ENCODE data around the gene EIF3J.
"Not testable (repeated sequence)": the region's sequence is repeated elsewhere in the genome, so short reads cannot be mapped to it uniquely, and the experiment has no call there.

The EIF3J gene, protein sequence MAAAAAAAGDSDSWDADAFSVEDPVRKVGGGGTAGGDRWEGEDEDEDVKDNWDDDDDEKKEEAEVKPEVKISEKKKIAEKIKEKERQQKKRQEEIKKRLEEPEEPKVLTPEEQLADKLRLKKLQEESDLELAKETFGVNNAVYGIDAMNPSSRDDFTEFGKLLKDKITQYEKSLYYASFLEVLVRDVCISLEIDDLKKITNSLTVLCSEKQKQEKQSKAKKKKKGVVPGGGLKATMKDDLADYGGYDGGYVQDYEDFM

GRCh38 chr15:44536962-44537734 is at the start of gene EIF3J:
EIF3J (plus strand) TSS chr15:44537147; CDS start chr15:44537195, 48 bp downstream.
- DNase-seq: peak; percentile 97

DNA sequence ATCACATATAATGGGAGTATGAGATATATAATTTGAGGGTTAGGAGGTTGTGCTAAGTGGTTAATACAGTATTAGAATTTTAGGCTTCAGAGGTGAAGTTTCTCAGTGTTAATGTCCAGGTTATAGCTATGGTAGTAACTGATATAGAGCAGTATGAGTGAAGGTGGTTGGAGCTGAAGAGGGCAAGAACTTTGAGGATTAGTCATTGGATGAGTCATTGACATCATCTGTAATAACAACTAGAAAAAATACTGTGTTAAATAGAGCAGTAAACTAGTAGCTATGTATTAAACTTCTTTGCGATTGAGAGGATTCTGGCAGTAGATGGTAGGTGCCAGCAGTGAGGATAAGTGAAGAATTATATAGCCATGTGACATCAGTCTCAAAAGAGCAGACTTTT is 47.5 kb upstream of the EIF3J start:
- no peak for DNase-seq

DNA sequence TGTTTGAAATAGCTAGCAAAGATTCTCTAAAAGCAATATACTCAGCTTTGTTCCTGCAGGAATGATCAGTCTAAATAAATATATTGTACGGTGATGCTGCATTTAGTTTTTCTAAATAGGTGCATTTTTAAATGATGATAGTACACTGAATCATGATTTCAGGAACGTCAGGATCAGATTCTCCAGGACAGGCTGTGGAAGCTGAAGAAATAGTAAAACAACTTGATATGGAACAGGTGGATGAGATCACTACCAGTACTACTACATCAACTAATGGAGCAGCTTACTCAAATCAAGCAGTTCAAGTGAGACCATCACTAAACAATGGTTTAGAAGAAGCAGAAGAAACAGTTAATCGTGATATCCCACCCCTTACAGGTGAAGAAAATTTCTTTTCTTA is 46.3 kb upstream of the EIF3J start:
- no peak for DNase-seq

DNA sequence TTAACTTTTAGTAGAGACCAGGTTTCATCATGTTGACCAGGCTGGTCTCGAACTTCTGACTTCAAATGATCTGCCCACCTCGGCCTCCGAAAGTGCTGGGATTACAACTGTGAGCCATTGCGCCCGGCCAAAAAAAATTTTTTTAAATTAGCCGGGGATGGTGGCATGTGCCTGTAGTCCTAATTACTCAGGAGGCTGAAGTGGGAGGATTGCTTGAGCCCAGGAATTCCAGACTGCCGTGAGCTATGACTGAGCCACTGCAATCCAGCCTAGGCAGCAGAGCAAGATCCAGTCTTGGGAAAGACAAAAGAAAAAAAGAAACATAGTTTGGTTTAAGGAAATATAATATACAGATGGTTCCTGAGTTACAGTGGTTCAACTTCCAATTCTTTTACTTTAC is 44.9 kb upstream of the EIF3J start:
- DNase-seq: no peak

GRCh38 chr15:44492672-44493071 is 44.3 kb upstream of the EIF3J start:
- no peak for DNase-seq

DNA sequence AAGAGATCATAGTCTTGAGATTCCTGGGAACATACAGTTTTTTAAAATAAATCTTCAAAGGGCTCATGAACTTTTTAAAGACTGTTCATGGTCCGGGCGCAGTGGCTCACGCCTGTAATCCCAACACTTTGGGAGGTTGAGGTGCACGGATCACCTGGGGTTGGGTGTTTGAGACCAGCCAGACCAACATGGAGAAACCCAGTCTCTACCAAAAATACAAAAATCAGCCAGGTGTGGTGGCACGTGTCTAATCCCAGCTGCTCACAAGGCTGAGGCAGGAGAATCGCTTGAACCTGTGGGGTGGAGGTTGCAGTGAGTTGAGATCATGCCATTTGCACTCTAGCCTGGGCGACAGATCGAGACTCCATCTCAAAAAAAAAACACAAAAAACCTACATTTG is 41.4 kb upstream of the EIF3J start:
- no peak for DNase-seq

- no peak for DNase-seq
Observed at GRCh38 chr15:44500555-44500954, 36.4 kb upstream of the EIF3J start.

- peak; percentile 37 for DNase-seq
Observed at GRCh38 chr15:44501768-44502366, 35.1 kb upstream of the EIF3J start.

DNA sequence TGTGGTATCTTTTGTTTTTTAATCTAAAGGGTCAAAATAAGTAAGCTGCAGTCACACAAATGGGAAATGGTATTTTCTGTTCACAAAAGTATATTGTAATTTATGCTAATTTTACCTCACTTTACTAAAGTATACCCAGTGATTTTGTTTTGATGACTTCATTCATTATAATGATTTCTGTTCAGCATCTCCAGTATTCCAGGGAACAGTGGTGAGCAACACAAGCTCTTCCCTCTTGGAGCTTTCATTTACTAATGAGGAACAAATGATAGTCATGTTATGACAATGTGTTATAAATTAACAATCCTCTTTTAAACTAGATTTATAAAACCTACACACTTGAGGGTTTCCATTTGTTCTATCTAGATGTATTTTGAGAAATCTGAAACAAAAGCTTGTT is 20.5 kb upstream of the EIF3J start:
- no peak for DNase-seq

- no peak for DNase-seq
Observed at GRCh38 chr15:44519537-44519936, 17.4 kb upstream of the EIF3J start.

DNA sequence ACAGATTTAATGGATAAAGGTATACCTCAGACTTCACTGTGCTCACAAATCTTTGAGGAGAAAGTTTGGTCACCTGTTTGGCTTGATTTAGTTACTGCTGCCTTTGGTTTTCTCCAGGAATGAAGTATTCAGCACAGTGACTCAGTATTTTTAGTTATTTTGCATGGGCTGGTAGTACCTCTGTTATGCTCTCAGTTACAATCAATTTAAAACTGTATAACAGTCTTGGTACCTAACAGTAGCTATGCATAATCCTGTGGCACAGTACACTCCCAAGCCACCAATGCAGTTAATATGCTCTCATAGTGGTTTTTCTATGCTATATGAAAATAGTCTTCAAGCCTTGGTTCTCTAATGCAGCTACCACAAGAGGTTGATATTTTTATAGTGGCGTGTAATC is 11.9 kb upstream of the EIF3J start:
- DNase-seq: no peak

GRCh38 chr15:44527241-44527640 is 9.7 kb upstream of the EIF3J start:
- DNase-seq: no peak

DNA sequence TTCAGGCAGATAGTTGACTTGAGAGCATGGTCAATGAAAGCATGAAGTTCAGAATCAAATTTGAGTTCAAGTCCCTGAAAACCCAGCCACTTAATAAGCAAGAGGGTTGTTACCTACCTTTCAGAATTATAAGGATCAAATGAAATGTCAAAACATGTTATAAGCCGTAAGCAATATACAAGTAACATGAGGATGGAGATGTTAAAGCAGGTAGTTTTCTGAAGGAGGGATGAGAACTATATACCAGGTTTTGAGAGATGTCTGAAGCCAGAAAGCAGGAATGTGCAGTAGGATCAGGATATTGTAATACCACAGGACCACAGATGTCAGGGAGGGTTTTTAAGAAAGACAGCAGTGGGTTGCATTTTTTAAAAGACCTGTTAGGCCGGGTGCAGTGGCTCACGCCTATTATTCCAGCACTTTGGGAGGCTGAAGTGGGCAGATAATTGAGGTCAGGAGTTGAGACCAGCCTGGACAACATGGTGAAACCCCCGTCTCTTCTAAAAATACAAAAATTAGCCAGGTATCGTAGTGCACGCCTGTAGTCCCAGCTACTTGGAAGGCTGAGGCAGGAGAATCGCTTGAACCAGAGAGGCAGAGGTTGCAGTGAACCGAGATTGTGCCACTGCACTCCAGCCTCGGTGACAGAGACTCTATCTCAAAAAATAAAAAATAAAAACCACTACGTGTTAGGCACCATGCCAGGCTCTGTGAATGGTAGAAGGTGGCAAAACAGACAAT is 6.9 kb upstream of the EIF3J start:
- no peak for DNase-seq

GRCh38 chr15:44530653-44531052 is 6.3 kb upstream of the EIF3J start:
- no peak for DNase-seq

GRCh38 chr15:44532275-44532674 is 4.7 kb upstream of the EIF3J start:
- not testable (repeated sequence) for DNase-seq

GRCh38 chr15:44532689-44533088 is 4.3 kb upstream of the EIF3J start:
- no peak for DNase-seq

DNA sequence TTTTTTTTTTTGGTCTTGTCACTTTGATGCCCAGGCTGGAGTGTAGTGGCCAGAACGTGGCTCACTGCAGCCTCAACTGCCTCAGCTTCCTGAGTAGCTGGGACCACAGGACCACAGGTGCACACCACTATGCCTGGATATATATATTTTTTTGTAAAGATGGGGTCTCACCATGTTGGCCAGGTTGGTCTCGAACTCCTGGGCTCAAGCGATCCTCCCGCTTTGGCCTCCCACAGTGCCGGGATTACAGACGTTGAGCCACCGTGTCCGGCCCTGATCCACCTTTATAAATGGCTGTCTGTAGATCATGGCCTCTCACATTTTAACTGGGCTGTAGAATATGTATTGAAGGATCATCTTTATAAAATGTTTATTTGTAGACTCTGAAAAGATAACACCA is 1.9 kb upstream of the EIF3J start:
- DNase-seq: no peak

DNA sequence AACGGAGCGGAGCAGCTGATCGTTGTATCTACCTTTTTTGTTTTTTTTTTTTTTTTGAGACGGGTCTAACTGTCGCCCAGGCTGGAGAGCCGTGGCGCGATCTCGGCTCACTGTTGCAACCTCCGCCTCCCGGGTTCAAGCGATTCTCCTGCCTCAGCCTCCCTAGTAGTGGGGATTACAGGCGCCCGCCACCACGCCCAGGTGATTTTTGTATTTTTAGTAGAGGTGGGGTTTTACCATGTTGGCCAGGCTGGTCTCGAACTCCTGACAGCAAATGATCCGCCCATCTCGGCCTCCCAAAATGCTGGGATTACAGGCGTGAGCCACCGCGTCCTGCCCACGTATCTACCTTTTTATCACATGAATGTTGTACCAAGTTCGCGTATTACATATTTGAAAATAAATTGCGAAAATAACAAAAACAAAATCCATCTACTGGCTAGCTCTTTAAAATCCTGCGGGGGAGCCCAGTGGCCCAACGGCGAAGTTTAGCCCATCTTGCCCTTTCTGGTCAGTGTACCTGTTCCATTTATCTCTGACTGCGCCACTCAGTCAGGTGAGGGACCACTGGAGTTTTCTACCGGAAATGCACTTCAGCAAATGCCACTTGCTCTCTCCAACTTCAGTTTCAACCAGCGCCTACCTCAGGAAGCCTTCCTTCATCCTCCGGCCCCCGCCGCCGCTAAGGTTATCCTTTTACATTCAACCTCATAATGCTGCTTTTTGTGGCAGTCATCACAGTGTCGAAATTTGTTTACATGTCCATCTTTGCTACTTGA is 1.2 kb upstream of the EIF3J start:
- no peak for DNase-seq

GRCh38 chr15:44536302-44536961 is 515 bp upstream of the EIF3J start:
- DNase-seq: peak; percentile 90

- DNase-seq: no peak
Observed at GRCh38 chr15:44537735-44538240, 841 bp downstream of the EIF3J start.

DNA sequence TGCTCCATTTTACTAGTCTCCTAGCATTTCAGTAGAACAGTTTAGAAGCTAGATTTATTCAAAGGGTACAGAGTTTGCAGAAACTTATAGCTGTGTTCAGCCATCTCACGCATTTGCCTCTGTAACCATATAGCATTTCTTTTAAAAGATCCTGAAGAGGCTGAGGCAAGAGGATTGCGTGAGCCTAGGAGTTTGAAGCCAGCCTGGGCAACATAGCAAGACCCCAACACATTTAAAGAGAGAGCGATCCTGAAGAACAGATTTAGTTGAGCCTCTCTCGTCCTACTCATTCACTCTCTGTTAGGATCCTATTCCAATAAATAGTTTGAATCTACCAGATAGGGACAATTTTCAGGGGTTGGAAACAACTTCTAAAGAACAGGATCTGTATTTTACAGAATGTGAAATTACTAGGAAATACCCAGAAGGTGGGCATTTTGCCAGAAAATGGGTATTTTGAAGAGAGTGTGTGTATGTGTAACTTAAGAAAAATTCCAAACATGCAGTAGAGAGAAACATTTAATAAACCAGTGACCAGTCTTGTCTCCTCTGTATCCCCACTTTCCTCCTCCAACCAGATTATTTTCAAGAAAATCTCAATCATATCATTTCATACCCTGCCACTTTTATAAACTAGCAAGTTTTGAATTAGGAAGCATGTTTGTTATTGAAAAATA is 4.5 kb downstream of the EIF3J start:
- DNase-seq: no peak

Measured in midbrain (tissue), 1 donor.